HG02943 (cell line): ENCODE results near the gene ZG16.
"Not testable (repeated sequence)": the region's sequence is repeated elsewhere in the genome, so short reads cannot be mapped to it uniquely, and the experiment has no call there.

ENCODE experiments used
- ATAC-seq: cut with Tn5 transposase; IDR thresholded peaks from one replicate; pipeline ENCODE4 v1.9.1; 2021; ENCODE audit warnings: mild to moderate bottlenecking, low read depth, moderate library complexity; ENCODE audit not compliant: unreplicated experiment

ZG16 gene

GRCh38 chr16:29783094-29783953 lies 5.3 kb downstream of the ZG16 start:
- not testable (repeated sequence) for ATAC-seq

GRCh38 chr16:29784157-29784556 lies 6.1 kb downstream of the ZG16 start:
- no peak for ATAC-seq

- no peak for ATAC-seq
Measured at GRCh38 chr16:29784901-29785500, 6.9 kb downstream of the ZG16 start.

GRCh38 chr16:29787155-29787554 lies 9.1 kb downstream of the ZG16 start:
- not testable (repeated sequence) for ATAC-seq

- no peak for ATAC-seq
Measured at GRCh38 chr16:29789775-29790182, 11.7 kb downstream of the ZG16 start.

- peak; percentile 90 for ATAC-seq
Measured at GRCh38 chr16:29790183-29790948, 12.3 kb downstream of the ZG16 start, which contains the start of gene KIF22. Gene KIF22 (plus strand): TSS chr16:29790751. CDS start chr16:29790760, 9 bp downstream.

GRCh38 chr16:29790949-29791844 lies 13.1 kb downstream of the ZG16 start:
- peak; percentile 5 for ATAC-seq

GRCh38 chr16:29791845-29792807 lies 14.1 kb downstream of the ZG16 start:
- no peak for ATAC-seq

- ATAC-seq, result not testable (repeated sequence)
Measured at GRCh38 chr16:29793153-29793552, 15.1 kb downstream of the ZG16 start.

- no peak for ATAC-seq
Measured at GRCh38 chr16:29794231-29794710, 16.2 kb downstream of the ZG16 start.

- ATAC-seq, result no peak
Measured at GRCh38 chr16:29802416-29802935, 24.4 kb downstream of the ZG16 start.

GRCh38 chr16:29804020-29804419 lies 26.0 kb downstream of the ZG16 start:
- ATAC-seq, result no peak

GRCh38 chr16:29804455-29805231 lies 26.6 kb downstream of the ZG16 start:
- no peak for ATAC-seq

GRCh38 chr16:29805232-29806098 lies 27.4 kb downstream of the ZG16 start:
- peak; percentile 54 for ATAC-seq

- no peak for ATAC-seq
Measured at GRCh38 chr16:29806099-29806579, 28.1 kb downstream of the ZG16 start, which contains the start of gene MAZ. Gene MAZ (plus strand): TSS chr16:29806529. CDS start chr16:29806702, 173 bp downstream.

- no peak for ATAC-seq
Measured at GRCh38 chr16:29806641-29807425, 28.8 kb downstream of the ZG16 start.
